Sigmoid colon (tissue), 4 donors: ENCODE data around the gene ANKH.

ENCODE experiments used
- CTCF ChIP-seq, 4 experiments: fragments of 450-650 bp in 3 of 4; fragments of 200-600 bp in 1 of 4; IDR thresholded peaks; one replicate each; pipeline ENCODE4 v1.5.1; 2016 to 2019; ENCODE audit warnings: antibody characterized with exemption in 4 of 4, mild to moderate bottlenecking in 3 of 4, moderate library complexity in 2 of 4
- POLR2AphosphoS5 ChIP-seq, 4 donors: sonication (generic); formaldehyde crosslinking; IDR thresholded peaks; one replicate each; pipeline ENCODE4 v1.6.1; 2017; ENCODE audit warnings: antibody characterized with exemption in 4 of 4

- no peak for TF ChIP-seq CTCF (IDR thresholded peaks at IDR 0.05)
- no peak for TF ChIP-seq POLR2AphosphoS5 (IDR thresholded peaks at IDR 0.05)
Measured at GRCh38 chr5:14716755-14717752, 154.5 kb downstream of the ANKH start.
